ENCODE results near the gene PSMF1.

- TF ChIP-seq CTCF (IDR thresholded peaks at IDR 0.05) (no peak), POLR2A (IDR thresholded peaks at IDR 0.05; ENCODE audit: low read depth) (no peak), EP300 (IDR thresholded peaks at IDR 0.05) (no peak), POLR2AphosphoS5 (IDR thresholded peaks at IDR 0.05) (no peak)
These were observed 80.9 kb downstream of the PSMF1 start for GRCh38 chr20:1199212-1199873.
